ENCODE measurements around the gene ARL15. TPM values are rescaled to one million over a fixed set of nuclear protein-coding genes. Genes with fewer than 3 reads are reported as not detected.

Gene ARL15
- total and polyA plus RNA-seq, 5 donors = 14.2 to 30.3 (median 24.8) TPM

DNA sequence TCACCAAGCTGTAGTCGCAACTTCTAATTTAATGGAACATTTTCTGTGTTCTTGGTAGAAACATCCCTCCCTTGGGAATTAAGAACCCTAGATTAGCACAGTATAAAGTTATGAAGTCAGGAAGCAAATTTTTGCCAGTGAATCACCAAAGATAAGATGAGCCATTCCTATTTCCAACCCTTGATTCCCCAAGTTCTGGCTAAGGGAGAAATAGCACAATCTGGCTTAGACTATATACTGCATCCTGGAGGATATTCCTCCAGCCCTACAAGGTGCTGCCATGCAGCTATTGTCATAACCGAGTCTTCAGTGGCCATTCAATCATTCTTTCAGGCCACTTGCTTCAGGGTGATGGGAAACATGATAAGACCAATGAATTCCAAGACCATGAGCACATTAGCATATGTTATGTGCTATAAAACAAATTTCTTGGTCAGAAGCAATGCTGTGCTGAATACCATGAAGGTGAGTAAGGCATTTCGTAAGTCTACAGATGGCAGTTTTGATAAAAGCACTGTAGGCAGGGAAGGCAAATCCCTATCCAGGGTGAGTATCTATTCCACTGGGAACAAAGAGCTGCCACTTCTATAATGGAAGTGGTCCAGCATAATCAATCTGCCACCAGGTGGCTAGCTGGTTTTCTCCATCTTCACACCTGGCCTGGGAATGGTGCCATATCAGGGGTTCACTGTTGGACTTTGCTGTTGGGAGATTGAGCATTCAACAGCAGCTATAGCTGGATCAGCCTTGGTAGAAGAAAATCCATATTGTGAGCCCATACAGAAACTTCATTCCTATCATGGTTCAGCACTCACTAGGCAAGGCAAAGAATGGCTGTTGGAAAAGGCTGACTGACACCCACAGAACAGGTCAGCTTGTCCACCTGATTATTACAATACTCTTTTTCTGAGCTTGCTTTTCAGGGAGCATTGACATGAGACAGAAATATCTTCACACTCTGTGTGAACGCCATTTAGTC is 19.6 kb upstream of the ARL15 start:
- intact Hi-C loops (cut with DNase I) = loop anchor here in 1 of 4 donors (10.0 kb wide), 1 partner anchor 75 kb away; no protein-coding TSS in a partner anchor
- no peak for DNase-seq
- H3K27me3 ChIP-seq (ENCODE audit: control insufficient read depth, insufficient read depth) = no peaks in the 10 kb centered on the region
- H3K4me1 ChIP-seq (ENCODE audit: control insufficient read depth, insufficient read depth, low read length) = no peaks in the 10 kb centered on the region
- peaks cover 2% of the 10 kb centered on the region for H3K9me3 ChIP-seq (ENCODE audit: control insufficient read depth, low read length)
- peak; percentile 71 for ATAC-seq
- H3K4me3 ChIP-seq (ENCODE audit: low read length) = no peak overlapping the region
- 75% methylated on average over 4 of the region's 4 CpGs for WGBS
- H3K27ac ChIP-seq (ENCODE audit: low read length) = no peak overlapping the region

DNA sequence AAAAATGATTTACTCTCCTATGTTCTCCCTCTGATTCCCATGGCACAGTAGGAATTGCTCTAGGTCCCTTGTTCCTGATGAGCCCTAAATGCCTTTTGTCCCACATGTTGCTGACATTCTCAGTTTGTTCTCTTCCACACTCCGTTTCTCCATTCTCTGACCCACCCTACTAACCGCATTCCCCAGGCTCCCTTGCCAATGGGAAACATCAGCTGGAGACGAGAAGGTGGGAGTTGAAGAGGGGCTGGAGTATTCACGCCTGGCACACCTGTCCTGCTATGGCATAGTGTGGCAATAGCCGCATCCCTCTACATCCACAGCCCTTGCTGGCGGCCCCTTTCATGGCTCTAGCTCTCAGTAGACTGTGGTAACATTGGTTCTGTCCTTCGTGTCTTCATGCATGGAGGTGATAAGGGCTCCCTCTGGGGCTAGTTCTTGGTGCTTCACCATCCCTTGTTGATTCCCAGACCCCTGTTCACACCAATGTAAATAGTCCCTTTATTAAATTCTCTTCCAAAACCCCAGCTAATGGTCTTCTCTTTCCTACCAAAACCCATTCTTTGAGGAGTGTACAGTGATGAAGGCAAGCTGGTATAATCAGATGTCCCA is 16.4 kb upstream of the ARL15 start:
- H3K4me1 ChIP-seq (ENCODE audit: control insufficient read depth, insufficient read depth, low read length) = peaks cover 1% of the 10 kb centered on the region
- DNase-seq = no peak
- H3K9me3 ChIP-seq (ENCODE audit: control insufficient read depth, low read length) = no peaks in the 10 kb centered on the region
- intact Hi-C loops (cut with DNase I) = loop anchor here in 1 of 4 donors (10.0 kb wide), 1 partner anchor 78 kb away; no protein-coding TSS in a partner anchor
- no peak overlapping the region for H3K27ac ChIP-seq (ENCODE audit: low read length)
- 98% methylated on average over 7 of the region's 7 CpGs for WGBS
- H3K4me3 ChIP-seq (ENCODE audit: low read length) = no peak overlapping the region
- ATAC-seq = no peak
- H3K27me3 ChIP-seq (ENCODE audit: control insufficient read depth, insufficient read depth) = no peaks in the 10 kb centered on the region

DNA sequence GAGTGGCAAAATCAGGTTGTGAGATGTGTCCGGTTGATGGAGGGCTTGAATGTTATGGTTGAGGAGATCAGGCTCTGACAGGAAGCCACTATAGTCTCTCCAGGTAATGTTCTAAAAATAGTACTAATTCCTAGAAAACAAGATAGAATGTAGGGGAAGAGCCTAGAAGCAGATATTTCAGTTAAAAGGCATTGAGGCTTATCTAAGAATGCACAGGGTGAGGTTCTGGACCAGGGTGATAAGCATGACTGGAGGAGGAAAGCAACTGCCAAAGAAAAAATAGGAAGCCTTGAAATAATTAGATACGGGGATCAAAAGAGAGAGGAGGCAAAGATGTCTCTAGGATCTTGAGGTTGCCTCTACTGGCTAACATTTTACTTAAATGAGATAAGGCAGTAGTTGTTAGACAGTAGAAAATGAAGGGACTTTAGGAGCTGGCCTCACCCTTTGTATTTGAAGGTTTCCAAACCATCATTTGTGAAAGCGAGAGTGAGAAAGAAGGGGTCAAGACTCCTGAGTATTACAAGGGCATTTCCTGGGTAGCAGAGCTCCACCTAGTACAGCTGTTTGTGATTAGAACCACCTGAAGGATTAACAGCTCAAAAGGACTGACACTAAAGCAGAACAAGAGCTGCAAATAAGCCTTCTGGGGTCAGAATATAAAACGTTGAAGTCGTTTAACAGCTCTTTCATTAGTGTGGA is 15.4 kb upstream of the ARL15 start:
- Histone ChIP-seq H3K27me3 (ENCODE audit: control insufficient read depth, insufficient read depth) (no peaks in the 10 kb centered on the region), H3K9me3 (ENCODE audit: control insufficient read depth, low read length) (no peaks in the 10 kb centered on the region), H3K27ac (ENCODE audit: low read length) (no peak overlapping the region), H3K4me1 (ENCODE audit: control insufficient read depth, insufficient read depth, low read length) (peaks cover 1% of the 10 kb centered on the region), H3K4me3 (ENCODE audit: low read length) (no peak overlapping the region)
- 70% methylated on average over 5 of the region's 5 CpGs for WGBS
- no peak for DNase-seq
- intact Hi-C loops (cut with DNase I) = loop anchor here in 1 of 4 donors (10.0 kb wide), 1 partner anchor 79 kb away; no protein-coding TSS in a partner anchor
- no peak for ATAC-seq

DNA sequence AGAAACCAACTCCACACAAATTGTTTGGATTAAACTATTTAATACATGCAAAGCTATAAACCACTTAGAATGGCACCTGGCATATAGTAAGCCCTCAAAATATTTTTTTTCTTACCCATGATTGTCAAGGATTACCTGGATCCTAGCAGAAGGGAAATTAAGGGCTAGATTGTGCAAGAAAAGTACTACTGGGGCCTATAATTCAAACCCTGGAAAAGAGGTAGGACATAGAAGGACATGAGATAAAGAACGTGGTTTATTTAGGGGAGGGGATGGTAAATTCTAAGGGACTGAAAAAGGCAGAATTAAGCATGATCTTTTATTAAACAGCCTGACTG is 14.9 kb upstream of the ARL15 start:
- WGBS = 75% methylated on average over 1 of the region's 1 CpG
- Histone ChIP-seq H3K4me3 (ENCODE audit: low read length) (no peak overlapping the region), H3K27ac (ENCODE audit: low read length) (no peak overlapping the region), H3K4me1 (ENCODE audit: control insufficient read depth, insufficient read depth, low read length) (peaks cover 1% of the 10 kb centered on the region), H3K27me3 (ENCODE audit: control insufficient read depth, insufficient read depth) (no peaks in the 10 kb centered on the region), H3K9me3 (ENCODE audit: control insufficient read depth, low read length) (no peaks in the 10 kb centered on the region)
- ATAC-seq (no peak), DNase-seq (no peak)
- intact Hi-C loops (cut with DNase I) = loop anchor here in 1 of 4 donors (10.0 kb wide), 1 partner anchor 80 kb away; no protein-coding TSS in a partner anchor

DNA sequence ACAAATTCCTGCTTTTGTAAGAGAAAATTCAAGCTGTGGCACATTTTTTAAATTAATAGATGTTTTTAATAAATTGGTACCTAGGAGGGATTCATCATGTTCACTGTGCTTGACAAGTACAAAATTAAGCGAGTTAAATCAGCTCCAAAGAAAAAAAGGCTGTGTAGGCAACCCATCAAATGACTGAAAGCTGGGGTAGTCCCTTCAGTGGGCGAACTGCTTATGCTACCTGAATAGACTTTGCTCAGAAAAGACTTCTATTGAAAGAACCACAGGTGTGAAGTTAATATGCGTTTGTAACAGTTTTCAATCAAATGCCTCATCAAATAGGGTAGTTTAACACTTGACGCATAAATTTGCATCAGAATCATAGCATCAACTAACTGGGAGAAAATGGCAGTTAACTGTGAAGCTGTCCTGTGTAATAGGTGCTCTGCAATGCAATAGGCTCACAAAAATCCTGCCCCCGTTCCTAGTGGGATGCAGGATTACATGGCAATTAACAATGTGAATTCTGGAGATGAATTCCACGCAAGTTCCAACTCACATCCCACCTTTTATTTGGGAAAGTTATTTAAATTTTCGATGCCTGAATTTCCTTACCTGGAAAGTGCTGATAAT is 14.4 kb upstream of the ARL15 start:
- ATAC-seq = no peak
- Histone ChIP-seq H3K4me1 (ENCODE audit: control insufficient read depth, insufficient read depth, low read length) (peaks cover 1% of the 10 kb centered on the region), H3K4me3 (ENCODE audit: low read length) (no peak overlapping the region), H3K27me3 (ENCODE audit: control insufficient read depth, insufficient read depth) (no peaks in the 10 kb centered on the region), H3K9me3 (ENCODE audit: control insufficient read depth, low read length) (no peaks in the 10 kb centered on the region), H3K27ac (ENCODE audit: low read length) (no peak overlapping the region)
- intact Hi-C loops (cut with DNase I) = loop anchor here in 1 of 4 donors (10.0 kb wide), 1 partner anchor 80 kb away; no protein-coding TSS in a partner anchor
- no peak for DNase-seq
- 92% methylated on average over 7 of the region's 7 CpGs for WGBS

DNA sequence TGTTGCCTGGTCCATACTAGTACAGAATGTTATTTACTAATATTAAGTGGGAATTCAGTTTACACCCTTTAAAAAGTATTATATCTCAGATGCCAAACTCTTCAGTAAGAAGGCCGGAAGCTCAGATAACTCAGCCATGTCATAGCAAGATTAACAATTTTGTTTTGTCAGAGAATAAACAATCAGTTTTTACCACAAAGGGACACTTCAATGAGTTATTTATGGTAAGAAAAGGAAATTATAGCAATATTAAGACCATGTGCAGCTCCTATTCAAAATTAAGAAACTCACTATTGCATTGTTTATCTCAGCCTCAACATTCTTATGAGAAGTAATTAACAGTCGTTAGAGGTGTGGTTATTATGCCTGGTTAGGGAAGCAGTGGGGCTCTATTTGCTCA is 13.1 kb upstream of the ARL15 start:
- no peaks in the 10 kb centered on the region for H3K27me3 ChIP-seq (ENCODE audit: control insufficient read depth, insufficient read depth)
- 35% methylated on average over 2 of the region's 2 CpGs for WGBS
- H3K4me3 ChIP-seq (ENCODE audit: low read length) = no peak overlapping the region
- no peak overlapping the region for H3K27ac ChIP-seq (ENCODE audit: low read length)
- no peak for ATAC-seq
- H3K9me3 ChIP-seq (ENCODE audit: control insufficient read depth, low read length) = no peaks in the 10 kb centered on the region
- DNase-seq = no peak
- intact Hi-C loops (cut with DNase I) = loop anchor here in 1 of 4 donors (10.0 kb wide), 1 partner anchor 81 kb away; no protein-coding TSS in a partner anchor
- peaks cover 1% of the 10 kb centered on the region for H3K4me1 ChIP-seq (ENCODE audit: control insufficient read depth, insufficient read depth, low read length)

DNA sequence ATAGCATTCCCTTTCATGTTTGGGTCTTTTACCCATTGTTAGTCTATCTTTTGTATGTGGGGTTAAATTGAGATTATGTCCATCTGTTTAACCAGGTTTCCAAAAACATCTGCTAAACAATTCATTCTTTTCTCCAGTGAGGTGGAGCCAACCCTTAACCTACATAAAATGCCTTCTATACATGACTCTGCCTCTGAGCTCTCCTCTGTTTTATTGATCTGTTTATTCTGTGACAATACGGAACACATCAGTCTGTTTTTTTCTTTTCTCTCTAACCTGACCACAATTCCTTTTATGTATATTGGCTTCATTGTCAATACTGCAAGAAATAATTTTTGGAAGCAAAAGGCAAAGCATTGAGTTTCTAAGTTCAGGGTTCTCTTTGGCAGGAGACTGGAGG is 9.9 kb upstream of the ARL15 start:
- Histone ChIP-seq H3K4me1 (ENCODE audit: control insufficient read depth, insufficient read depth, low read length) (peaks cover 1% of the 10 kb centered on the region), H3K27me3 (ENCODE audit: control insufficient read depth, insufficient read depth) (no peaks in the 10 kb centered on the region), H3K4me3 (ENCODE audit: low read length) (no peak overlapping the region), H3K9me3 (ENCODE audit: control insufficient read depth, low read length) (no peaks in the 10 kb centered on the region), H3K27ac (ENCODE audit: low read length) (no peak overlapping the region)
- ATAC-seq (no peak), DNase-seq (no peak)
- 96% methylated on average over 1 of the region's 1 CpG for WGBS
- intact Hi-C loops (cut with DNase I) = loop anchor here in 1 of 4 donors (10.0 kb wide), 1 partner anchor 85 kb away; no protein-coding TSS in a partner anchor

DNA sequence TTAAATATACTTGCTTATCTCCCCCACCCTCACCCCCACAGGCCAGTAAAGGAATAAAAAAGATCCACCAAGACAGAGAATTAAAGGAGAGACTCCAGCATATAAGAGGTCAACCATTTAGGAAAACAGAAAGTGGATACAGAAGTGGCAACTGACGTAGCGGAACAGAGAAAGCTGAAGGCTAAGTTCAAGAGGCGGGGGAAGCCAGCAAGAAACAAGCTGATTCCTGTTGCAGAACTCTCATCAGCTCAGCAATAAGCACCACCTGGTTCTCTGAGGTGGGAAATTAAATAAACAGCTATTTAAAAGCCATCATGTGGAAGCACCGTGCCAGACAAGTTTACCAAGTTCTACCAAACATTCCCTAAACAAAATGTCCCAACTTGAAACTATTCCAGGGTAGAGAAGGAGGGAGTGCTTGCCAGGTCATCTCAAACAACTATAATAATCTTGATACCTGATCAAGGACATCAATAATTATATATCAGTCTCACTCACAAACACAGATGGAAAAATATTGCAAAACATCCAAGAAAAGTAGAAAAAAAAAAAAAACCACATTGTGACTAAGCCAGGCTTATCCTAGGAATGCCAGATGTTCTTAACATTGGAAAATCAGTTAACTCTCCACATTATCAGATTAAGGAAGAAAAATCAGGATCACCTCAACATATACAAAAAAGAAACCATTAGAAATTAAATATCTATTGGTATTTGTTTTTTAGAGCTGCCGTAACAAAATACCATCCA is 7.3 kb upstream of the ARL15 start:
- no peak for ATAC-seq
- H3K9me3 ChIP-seq (ENCODE audit: control insufficient read depth, low read length) = no peaks in the 10 kb centered on the region
- intact Hi-C loops (cut with DNase I) = loop anchor here in 1 of 4 donors (10.0 kb wide), 2 partner anchors 97 to 177 kb away; no protein-coding TSS in a partner anchor
- H3K4me1 ChIP-seq (ENCODE audit: control insufficient read depth, insufficient read depth, low read length) = no peaks in the 10 kb centered on the region
- no peak overlapping the region for H3K27ac ChIP-seq (ENCODE audit: low read length)
- no peak for DNase-seq
- H3K27me3 ChIP-seq (ENCODE audit: control insufficient read depth, insufficient read depth) = no peaks in the 10 kb centered on the region
- H3K4me3 ChIP-seq (ENCODE audit: low read length) = no peak overlapping the region
- 93% methylated on average over 5 of the region's 5 CpGs for WGBS

DNA sequence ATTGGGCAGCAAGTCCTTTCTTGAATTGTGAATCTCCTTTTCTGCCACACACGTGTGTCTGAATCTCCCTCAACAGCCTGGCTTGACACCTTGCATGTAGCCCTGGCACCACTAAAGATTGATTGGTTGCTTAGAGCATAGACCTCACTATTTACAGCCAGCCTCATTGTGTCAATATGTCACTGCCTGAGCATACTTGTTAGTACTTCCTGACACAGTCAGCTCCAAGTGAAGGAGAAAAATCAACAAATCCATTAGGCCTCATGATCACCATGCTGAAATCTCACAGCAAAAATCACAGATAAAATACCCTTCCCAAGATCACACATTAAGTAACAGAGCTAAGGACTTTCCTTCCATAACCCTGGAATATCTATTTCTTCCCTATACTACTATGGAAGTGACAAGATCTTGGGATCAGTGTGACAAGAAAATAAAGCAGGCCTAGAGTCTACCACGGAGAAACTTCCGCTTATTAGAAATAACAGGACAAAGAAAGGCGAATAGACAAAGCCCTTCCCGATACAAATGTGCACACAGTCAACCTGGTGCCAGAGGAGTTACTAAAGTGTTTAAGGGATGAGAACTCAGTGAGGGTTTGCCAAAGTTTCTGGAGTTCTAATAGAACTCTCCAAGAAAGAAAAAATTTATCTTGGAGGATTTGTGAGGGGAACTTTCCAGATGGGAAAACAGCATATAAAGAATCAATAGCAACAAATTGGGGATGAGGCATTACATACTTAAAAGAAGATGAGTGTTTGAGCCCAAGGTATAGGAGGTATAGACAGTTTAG is 5.6 kb upstream of the ARL15 start:
- Histone ChIP-seq H3K4me3 (ENCODE audit: low read length) (no peak overlapping the region), H3K9me3 (ENCODE audit: control insufficient read depth, low read length) (no peaks in the 10 kb centered on the region), H3K27me3 (ENCODE audit: control insufficient read depth, insufficient read depth) (no peaks in the 10 kb centered on the region), H3K27ac (ENCODE audit: low read length) (no peak overlapping the region), H3K4me1 (ENCODE audit: control insufficient read depth, insufficient read depth, low read length) (no peaks in the 10 kb centered on the region)
- WGBS = 79% methylated on average over 5 of the region's 5 CpGs
- intact Hi-C loops (cut with DNase I) = loop anchor here in 1 of 4 donors (10.0 kb wide), 2 partner anchors 99 to 179 kb away; no protein-coding TSS in a partner anchor
- DNase-seq (no peak), ATAC-seq (no peak)
